Neural progenitor cell (in vitro differentiated cells): ENCODE results near the gene TNFRSF11A. TPM values are rescaled to one million over a fixed set of nuclear protein-coding genes. Genes with fewer than 3 reads are reported as not detected.

ENCODE experiments used
- DNase-seq: peaks from one replicate; pipeline ENCODE4 v3.0.0-alpha.2; 2016; ENCODE audit warnings: low spot score
- H2AFZ ChIP-seq: fragments of 200-600 bp; sonication (generic); replicated peaks from 2 replicates; pipeline ENCODE4 v1.6.1; 2016; ENCODE audit warnings: antibody characterized with exemption
- H3F3A ChIP-seq: fragments of 200-600 bp; sonication (generic); 2 replicates; pipeline ENCODE4 v1.6.1; 2016; ENCODE audit warnings: antibody characterized with exemption, low read depth
- H3K27ac ChIP-seq: fragments of 200-600 bp; sonication (generic); 2 replicates; pipeline ENCODE4 v1.5.1; 2016; ENCODE audit warnings: mild to moderate bottlenecking
- H3K27me3 ChIP-seq: fragments of 200-600 bp; sonication (generic); 2 replicates; pipeline ENCODE4 v1.6.1; 2016; ENCODE audit warnings: mild to moderate bottlenecking, moderate library complexity
- H3K36me3 ChIP-seq: fragments of 200-600 bp; sonication (generic); 2 replicates; pipeline ENCODE4 v1.5.1; 2016
- H3K4me1 ChIP-seq: fragments of 200-600 bp; sonication (generic); 2 replicates; pipeline ENCODE4 v1.6.1; 2016; ENCODE audit warnings: mixed run types
- H3K4me2 ChIP-seq: fragments of 200-600 bp; sonication (generic); 2 replicates; pipeline ENCODE4 v1.6.1; 2016
- H3K4me3 ChIP-seq: fragments of 200-600 bp; sonication (generic); 2 replicates; pipeline ENCODE4 v1.5.1; 2016
- H3K79me2 ChIP-seq: fragments of 200-600 bp; sonication (generic); 2 replicates; pipeline ENCODE4 v1.6.1; 2016; ENCODE audit warnings: low read depth
- H3K9ac ChIP-seq: fragments of 200-600 bp; sonication (generic); 2 replicates; pipeline ENCODE4 v1.6.1; 2016
- H3K9me3 ChIP-seq: fragments of 200-600 bp; sonication (generic); 2 replicates; pipeline ENCODE4 v1.5.1; 2016; ENCODE audit warnings: low read depth
- H4K20me1 ChIP-seq: fragments of 200-600 bp; sonication (generic); 2 replicates; pipeline ENCODE4 v1.6.1; 2016; ENCODE audit warnings: low read depth
- H3K27ac Mint-ChIP-seq: 3 replicates; pipeline ENCODE4 v1.8.0; 2021; ENCODE audit warnings: mixed read lengths
- H3K27me3 Mint-ChIP-seq: 2 replicates; pipeline ENCODE4 v1.8.0; 2022; ENCODE audit warnings: low read depth, mild to moderate bottlenecking, inconsistent platforms, moderate library complexity, mixed read lengths; ENCODE audit not compliant: insufficient read depth
- H3K36me3 Mint-ChIP-seq: 3 replicates; pipeline ENCODE4 v1.8.0; 2021; ENCODE audit warnings: mixed read lengths
- H3K4me1 Mint-ChIP-seq: 3 replicates; pipeline ENCODE4 v1.8.0; 2021; ENCODE audit warnings: mixed read lengths
- H3K4me3 Mint-ChIP-seq: 3 replicates; pipeline ENCODE4 v1.8.0; 2021; ENCODE audit warnings: mild to moderate bottlenecking, moderate library complexity, mixed read lengths
- H3K9me3 Mint-ChIP-seq: 3 replicates; pipeline ENCODE4 v1.8.0; 2020; ENCODE audit warnings: mixed read lengths
- EZH2 ChIP-seq: fragments of 200-600 bp; sonication (generic); IDR thresholded peaks from 2 replicates; pipeline ENCODE4 v1.6.1; 2017; ENCODE audit warnings: antibody characterized with exemption, mild to moderate bottlenecking, moderate library complexity
- EZH2phosphoT487 ChIP-seq: fragments of 200-600 bp; sonication (generic); IDR thresholded peaks from 2 replicates; pipeline ENCODE4 v1.6.1; 2017; ENCODE audit warnings: antibody characterized with exemption
- total RNA-seq: library from RNA; depleted of rRNA; stranded (reverse); fragments of >200 nt; gene quantifications from 2 replicates; pipeline ENCODE4 v1.2.3, GENCODE V29; 2015; ENCODE audit warnings: low replicate concordance
- TF ChIP-seq, protein P1 (sequence below): fragments of 200-600 bp; sonication (generic); IDR thresholded peaks from 2 replicates; pipeline ENCODE4 v1.5.1; 2017; ENCODE audit warnings: antibody characterized with exemption, mild to moderate bottlenecking

Gene TNFRSF11A
- 0.47 and 1.1 TPM in 2 replicates for total RNA-seq

DNA sequence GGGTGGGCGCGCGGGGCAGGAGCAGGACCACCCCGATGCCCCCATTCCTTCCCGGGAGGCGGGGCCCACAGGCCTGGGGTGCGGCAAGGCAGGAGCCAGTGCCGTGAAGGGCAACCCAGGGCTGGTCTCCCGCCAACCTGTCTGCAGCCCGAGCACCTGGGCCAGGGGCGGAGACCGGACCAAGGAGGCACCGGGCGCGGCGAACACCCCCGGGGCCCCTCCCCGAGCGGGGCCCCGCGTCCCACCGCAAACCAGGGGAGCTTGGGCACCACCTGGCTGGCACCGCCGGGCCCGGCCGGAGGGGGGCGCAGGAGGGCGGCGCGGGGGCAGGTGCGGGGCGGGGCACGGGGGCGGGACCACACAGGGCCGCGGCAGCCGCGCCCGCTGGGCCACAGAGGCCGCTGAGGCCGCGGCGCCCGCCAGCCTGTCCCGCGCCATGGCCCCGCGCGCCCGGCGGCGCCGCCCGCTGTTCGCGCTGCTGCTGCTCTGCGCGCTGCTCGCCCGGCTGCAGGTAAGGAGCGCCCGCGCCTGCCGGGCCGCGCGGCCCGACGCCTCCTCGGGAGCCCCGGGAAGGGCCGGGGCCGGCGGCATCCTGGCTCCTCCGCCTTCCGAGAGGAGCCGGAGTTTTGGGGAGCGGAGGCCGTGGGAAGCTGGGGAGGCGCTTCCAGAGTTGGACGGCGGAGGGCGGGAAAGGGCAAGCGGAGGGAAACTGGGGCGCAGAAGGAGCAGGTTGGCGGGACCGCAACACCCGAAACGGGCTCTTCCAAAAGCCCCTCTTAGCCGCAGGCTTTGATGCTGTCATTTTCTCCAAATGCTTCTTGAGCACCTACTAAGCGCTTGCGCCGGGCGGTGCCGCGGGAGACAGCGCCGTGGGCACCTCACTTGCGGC lies at the start of gene TNFRSF11A:
Gene TNFRSF11A (plus strand): TSS at position 394 of the 889 bp plus-strand sequence. CDS start 43 bp downstream, at position 437.
- H3K36me3 ChIP-seq = no peaks in the 10 kb centered on the region
- Mint-ChIP-seq H3K27me3 (peaks cover 57% of the 10 kb centered on the region), H3K36me3 (no peaks in the 10 kb centered on the region), H3K4me3 (peak within 1 kb of the TSS; percentile 84), H3K9me3 (no peaks in the 10 kb centered on the region), H3K27ac (no peak within 1 kb of the TSS), H3K4me1 (peaks cover 13% of the 10 kb centered on the region)
- peaks cover 30% of the 10 kb centered on the region for H3F3A ChIP-seq
- no peaks in the 10 kb centered on the region for H3K9me3 ChIP-seq
- no peak for TF ChIP-seq EZH2phosphoT487
- TF ChIP-seq, protein P1, sequence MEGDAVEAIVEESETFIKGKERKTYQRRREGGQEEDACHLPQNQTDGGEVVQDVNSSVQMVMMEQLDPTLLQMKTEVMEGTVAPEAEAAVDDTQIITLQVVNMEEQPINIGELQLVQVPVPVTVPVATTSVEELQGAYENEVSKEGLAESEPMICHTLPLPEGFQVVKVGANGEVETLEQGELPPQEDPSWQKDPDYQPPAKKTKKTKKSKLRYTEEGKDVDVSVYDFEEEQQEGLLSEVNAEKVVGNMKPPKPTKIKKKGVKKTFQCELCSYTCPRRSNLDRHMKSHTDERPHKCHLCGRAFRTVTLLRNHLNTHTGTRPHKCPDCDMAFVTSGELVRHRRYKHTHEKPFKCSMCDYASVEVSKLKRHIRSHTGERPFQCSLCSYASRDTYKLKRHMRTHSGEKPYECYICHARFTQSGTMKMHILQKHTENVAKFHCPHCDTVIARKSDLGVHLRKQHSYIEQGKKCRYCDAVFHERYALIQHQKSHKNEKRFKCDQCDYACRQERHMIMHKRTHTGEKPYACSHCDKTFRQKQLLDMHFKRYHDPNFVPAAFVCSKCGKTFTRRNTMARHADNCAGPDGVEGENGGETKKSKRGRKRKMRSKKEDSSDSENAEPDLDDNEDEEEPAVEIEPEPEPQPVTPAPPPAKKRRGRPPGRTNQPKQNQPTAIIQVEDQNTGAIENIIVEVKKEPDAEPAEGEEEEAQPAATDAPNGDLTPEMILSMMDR = peak; percentile 56
- TF ChIP-seq EZH2 = no peak
- H2AFZ ChIP-seq = peak within 1 kb of the TSS; percentile 95
- H3K27ac ChIP-seq = no peak within 1 kb of the TSS
- H3K27me3 ChIP-seq = peaks cover 63% of the 10 kb centered on the region
- H3K4me2 ChIP-seq = peak within 1 kb of the TSS; percentile 88
- H3K9ac ChIP-seq = no peak within 1 kb of the TSS
- H3K4me3 ChIP-seq = peak within 1 kb of the TSS; percentile 69
- no peaks in the 10 kb centered on the region for H3K79me2 ChIP-seq
- peaks cover 21% of the 10 kb centered on the region for H3K4me1 ChIP-seq
- DNase-seq = peak; percentile 86
- H4K20me1 ChIP-seq = peaks cover 3% of the 10 kb centered on the region

DNA sequence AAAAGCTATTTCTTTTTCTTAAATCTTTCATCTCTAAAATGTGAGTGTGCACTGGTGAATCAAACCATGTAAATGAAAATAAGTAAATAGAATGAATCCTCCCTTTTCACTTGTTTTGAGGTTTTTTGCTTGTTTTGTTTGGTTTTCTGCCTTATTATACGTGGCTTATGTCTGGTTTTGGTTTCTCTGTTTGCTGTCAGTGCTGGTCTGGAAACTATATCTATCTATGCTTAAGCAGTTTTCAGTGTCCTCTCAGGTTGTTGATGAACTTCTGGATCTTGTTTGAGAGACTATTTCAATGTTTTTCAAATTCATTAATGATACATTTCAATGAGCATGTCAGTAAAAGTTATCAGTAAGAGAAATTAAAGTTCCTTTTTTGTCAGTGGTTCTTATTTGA lies 48.1 kb upstream of the TNFRSF11A start:
- Histone ChIP-seq H3K27ac (no peak overlapping the region), H3K4me2 (no peak overlapping the region), H3K9me3 (no peaks in the 10 kb centered on the region), H3K4me1 (peaks cover 12% of the 10 kb centered on the region), H2AFZ (no peak overlapping the region), H3F3A (peaks cover 5% of the 10 kb centered on the region), H3K79me2 (no peaks in the 10 kb centered on the region), H3K36me3 (no peaks in the 10 kb centered on the region), H3K27me3 (no peaks in the 10 kb centered on the region), H4K20me1 (no peaks in the 10 kb centered on the region), H3K9ac (no peak overlapping the region), H3K4me3 (no peak overlapping the region)
- H3K36me3 Mint-ChIP-seq = peaks cover 4% of the 10 kb centered on the region
- H3K4me1 Mint-ChIP-seq = peaks cover 4% of the 10 kb centered on the region
- no peak for TF ChIP-seq EZH2
- TF ChIP-seq, protein P1 = no peak
- TF ChIP-seq EZH2phosphoT487 = no peak
- H3K4me3 Mint-ChIP-seq = no peak overlapping the region
- no peaks in the 10 kb centered on the region for H3K27me3 Mint-ChIP-seq
- no peaks in the 10 kb centered on the region for H3K9me3 Mint-ChIP-seq
- no peak overlapping the region for H3K27ac Mint-ChIP-seq
- DNase-seq = no peak

DNA sequence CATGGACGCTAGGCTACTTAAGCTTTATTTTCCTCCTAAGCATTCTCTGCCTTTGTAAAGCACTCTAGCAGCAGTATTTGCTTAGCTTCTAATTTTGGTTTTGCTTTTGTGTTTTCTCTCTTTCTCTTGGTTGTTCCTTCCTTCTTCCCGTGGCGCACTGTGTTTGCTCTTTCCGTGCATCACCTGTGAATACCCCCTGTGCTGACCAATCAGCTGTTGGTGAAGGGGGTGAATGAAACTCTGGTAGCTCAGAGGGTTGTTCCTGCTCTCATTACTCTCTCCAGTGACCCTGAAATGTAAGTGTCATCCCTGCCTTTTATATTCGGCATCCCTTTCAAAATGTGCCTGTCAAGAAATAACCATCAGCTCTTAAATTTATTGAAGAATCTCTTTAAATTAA lies 45.5 kb upstream of the TNFRSF11A start:
- H3F3A ChIP-seq = peaks cover 5% of the 10 kb centered on the region
- peak; percentile 63 for DNase-seq
- Mint-ChIP-seq H3K4me3 (no peak overlapping the region), H3K4me1 (peaks cover 4% of the 10 kb centered on the region), H3K27ac (no peak overlapping the region), H3K36me3 (peaks cover 12% of the 10 kb centered on the region), H3K27me3 (no peaks in the 10 kb centered on the region), H3K9me3 (no peaks in the 10 kb centered on the region)
- no peaks in the 10 kb centered on the region for H3K9me3 ChIP-seq
- no peak overlapping the region for H3K4me3 ChIP-seq
- H3K36me3 ChIP-seq = no peaks in the 10 kb centered on the region
- H2AFZ ChIP-seq = no peak overlapping the region
- peaks cover 12% of the 10 kb centered on the region for H3K4me1 ChIP-seq
- H3K27ac ChIP-seq = peak overlapping the region; percentile 62
- H4K20me1 ChIP-seq = no peaks in the 10 kb centered on the region
- TF ChIP-seq EZH2phosphoT487 (no peak), EZH2 (no peak)
- TF ChIP-seq, protein P1 = no peak
- no peaks in the 10 kb centered on the region for H3K27me3 ChIP-seq
- no peak overlapping the region for H3K9ac ChIP-seq
- no peaks in the 10 kb centered on the region for H3K79me2 ChIP-seq
- peak overlapping the region; percentile 57 for H3K4me2 ChIP-seq
